SK-N-SH treated with all-trans-retinoic acid at 6 μM for 48 hours (cell line): ENCODE data around the gene FAM118A.
"Not testable (repeated sequence)": the region's sequence is repeated elsewhere in the genome, so short reads cannot be mapped to it uniquely, and the experiment has no call there.

Experiments
- ATAC-seq: fragments of 200-7000 bp; cut with Tn5 transposase; 3 replicates; pipeline ENCODE4 v1.9.1; 2020; ENCODE audit warnings: mild to moderate bottlenecking, moderate library complexity
- ARNTL ChIP-seq: fragments of 450-650 bp; formaldehyde crosslinking; IDR thresholded peaks from 2 replicates; pipeline ENCODE4 v1.5.0; 2020; ENCODE audit warnings: low read depth, mild to moderate bottlenecking, moderate library complexity, borderline replicate concordance
- BACH2 ChIP-seq: fragments of 250-450 bp; sonication (Bioruptor Pico); IDR thresholded peaks from 2 replicates; pipeline ENCODE4 v1.9.0; 2021; ENCODE audit warnings: mild to moderate bottlenecking, borderline replicate concordance
- CSRNP3 ChIP-seq: fragments of 250-450 bp; sonication (Bioruptor Pico); IDR thresholded peaks from 2 replicates; pipeline ENCODE4 v1.5.1; 2021; ENCODE audit warnings: mild to moderate bottlenecking, moderate library complexity
- ESRRG ChIP-seq: fragments of 250-450 bp; sonication (Bioruptor Pico); IDR thresholded peaks from 2 replicates; pipeline ENCODE4 v1.6.1; 2021; ENCODE audit warnings: mild to moderate bottlenecking
- GLIS3 ChIP-seq: fragments of 250-450 bp; sonication (Bioruptor Pico); IDR thresholded peaks from 2 replicates; pipeline ENCODE4 v1.5.0; 2020; ENCODE audit warnings: mild to moderate bottlenecking, moderate library complexity
- ISL1 ChIP-seq: fragments of 250-450 bp; sonication (Bioruptor Pico); IDR thresholded peaks from 2 replicates; pipeline ENCODE4 v2.1.2; 2022; ENCODE audit warnings: mild to moderate bottlenecking, moderate library complexity
- OSR1 ChIP-seq: fragments of 250-450 bp; sonication (Bioruptor Pico); IDR thresholded peaks from 2 replicates; pipeline ENCODE4 v1.8.0; 2022; ENCODE audit warnings: moderate library complexity, mild to moderate bottlenecking, inconsistent platforms
- PPARA ChIP-seq: fragments of 250-450 bp; sonication (Bioruptor Pico); IDR thresholded peaks from 2 replicates; pipeline ENCODE4 v1.5.0; 2020; ENCODE audit warnings: mild to moderate bottlenecking, borderline replicate concordance
- RARB ChIP-seq: fragments of 250-450 bp; sonication (Bioruptor Pico); IDR thresholded peaks from 2 replicates; pipeline ENCODE4 v1.8.0; 2021; ENCODE audit warnings: mild to moderate bottlenecking, moderate library complexity
- SNAI2 ChIP-seq: fragments of 250-450 bp; sonication (Bioruptor Pico); IDR thresholded peaks from 2 replicates; pipeline ENCODE4 v1.5.0; 2020; ENCODE audit warnings: mild to moderate bottlenecking, moderate library complexity
- TCF4 ChIP-seq: fragments of 250-450 bp; sonication (Bioruptor Pico); IDR thresholded peaks from 2 replicates; pipeline ENCODE4 v1.8.0; 2021; ENCODE audit warnings: mild to moderate bottlenecking, moderate library complexity, borderline replicate concordance
- TOX ChIP-seq: fragments of 250-450 bp; sonication (Bioruptor Pico); IDR thresholded peaks from 2 replicates; pipeline ENCODE4 v1.8.0; 2021; ENCODE audit warnings: mild to moderate bottlenecking, moderate library complexity, borderline replicate concordance
- TSHZ2 ChIP-seq: fragments of 250-450 bp; sonication (Bioruptor Pico); IDR thresholded peaks from 2 replicates; pipeline ENCODE4 v1.5.0; 2020; ENCODE audit warnings: mild to moderate bottlenecking, moderate library complexity
- ZC3H10 ChIP-seq: fragments of 250-450 bp; sonication (Bioruptor Pico); IDR thresholded peaks from 2 replicates; pipeline ENCODE4 v1.5.1; 2021; ENCODE audit warnings: mild to moderate bottlenecking, moderate library complexity
- ZFP30 ChIP-seq: fragments of 450-650 bp; formaldehyde crosslinking; IDR thresholded peaks from 2 replicates; pipeline ENCODE4 v1.5.0; 2022; ENCODE audit warnings: mild to moderate bottlenecking, moderate library complexity
- ZNF565 ChIP-seq: fragments of 450-650 bp; formaldehyde crosslinking; conservative IDR thresholded peaks from 2 replicates; pipeline ENCODE4 v1.5.0; 2020; ENCODE audit warnings: low read depth, mild to moderate bottlenecking, moderate library complexity
- ZNF70 ChIP-seq: fragments of 450-650 bp; formaldehyde crosslinking; IDR thresholded peaks from 2 replicates; pipeline ENCODE4 v1.5.0; 2020; ENCODE audit warnings: mild to moderate bottlenecking, moderate library complexity
- ZNF8 ChIP-seq: fragments of 450-650 bp; formaldehyde crosslinking; IDR thresholded peaks from 2 replicates; pipeline ENCODE4 v1.5.0; 2020; ENCODE audit warnings: mild to moderate bottlenecking, moderate library complexity
- TF ChIP-seq, protein P1 (sequence below): fragments of 250-450 bp; sonication (Bioruptor Pico); IDR thresholded peaks from 2 replicates; pipeline ENCODE4 v1.5.1; 2020; ENCODE audit warnings: low read depth, mild to moderate bottlenecking, moderate library complexity
- TF ChIP-seq, protein P2 (sequence below): fragments of 250-450 bp; sonication (Bioruptor Pico); IDR thresholded peaks from 2 replicates; pipeline ENCODE4 v1.8.0; 2021; ENCODE audit warnings: low read depth, mild to moderate bottlenecking, moderate library complexity, borderline replicate concordance
- TF ChIP-seq, protein P3 (sequence below): fragments of 250-450 bp; sonication (Bioruptor Pico); IDR thresholded peaks from 2 replicates; pipeline ENCODE4 v1.8.0; 2020; ENCODE audit warnings: mild to moderate bottlenecking, moderate library complexity, borderline replicate concordance

FAM118A gene

GRCh38 chr22:45359627-45360026 is 49.9 kb downstream of the FAM118A start:
- TF ChIP-seq SNAI2 (CRISPR knock-in tag) (no peak), BACH2 (CRISPR knock-in tag) (no peak), TOX (no peak), GLIS3 (CRISPR knock-in tag) (no peak), ARNTL (CRISPR knock-in tag) (no peak), CSRNP3 (CRISPR knock-in tag) (no peak), OSR1 (no peak), TCF4 (CRISPR knock-in tag) (no peak), ZNF70 (CRISPR knock-in tag) (no peak), ZFP30 (CRISPR knock-in tag) (no peak), ZC3H10 (CRISPR knock-in tag) (no peak), PPARA (CRISPR knock-in tag) (no peak), ZNF8 (CRISPR knock-in tag) (no peak), ZNF565 (CRISPR knock-in tag) (no peak), TSHZ2 (CRISPR knock-in tag) (no peak)
- TF ChIP-seq, protein P1, sequence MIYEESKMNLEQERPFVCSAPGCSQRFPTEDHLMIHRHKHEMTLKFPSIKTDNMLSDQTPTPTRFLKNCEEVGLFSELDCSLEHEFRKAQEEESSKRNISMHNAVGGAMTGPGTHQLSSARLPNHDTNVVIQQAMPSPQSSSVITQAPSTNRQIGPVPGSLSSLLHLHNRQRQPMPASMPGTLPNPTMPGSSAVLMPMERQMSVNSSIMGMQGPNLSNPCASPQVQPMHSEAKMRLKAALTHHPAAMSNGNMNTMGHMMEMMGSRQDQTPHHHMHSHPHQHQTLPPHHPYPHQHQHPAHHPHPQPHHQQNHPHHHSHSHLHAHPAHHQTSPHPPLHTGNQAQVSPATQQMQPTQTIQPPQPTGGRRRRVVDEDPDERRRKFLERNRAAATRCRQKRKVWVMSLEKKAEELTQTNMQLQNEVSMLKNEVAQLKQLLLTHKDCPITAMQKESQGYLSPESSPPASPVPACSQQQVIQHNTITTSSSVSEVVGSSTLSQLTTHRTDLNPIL (CRISPR knock-in tag): no peak
- TF ChIP-seq, protein P2, sequence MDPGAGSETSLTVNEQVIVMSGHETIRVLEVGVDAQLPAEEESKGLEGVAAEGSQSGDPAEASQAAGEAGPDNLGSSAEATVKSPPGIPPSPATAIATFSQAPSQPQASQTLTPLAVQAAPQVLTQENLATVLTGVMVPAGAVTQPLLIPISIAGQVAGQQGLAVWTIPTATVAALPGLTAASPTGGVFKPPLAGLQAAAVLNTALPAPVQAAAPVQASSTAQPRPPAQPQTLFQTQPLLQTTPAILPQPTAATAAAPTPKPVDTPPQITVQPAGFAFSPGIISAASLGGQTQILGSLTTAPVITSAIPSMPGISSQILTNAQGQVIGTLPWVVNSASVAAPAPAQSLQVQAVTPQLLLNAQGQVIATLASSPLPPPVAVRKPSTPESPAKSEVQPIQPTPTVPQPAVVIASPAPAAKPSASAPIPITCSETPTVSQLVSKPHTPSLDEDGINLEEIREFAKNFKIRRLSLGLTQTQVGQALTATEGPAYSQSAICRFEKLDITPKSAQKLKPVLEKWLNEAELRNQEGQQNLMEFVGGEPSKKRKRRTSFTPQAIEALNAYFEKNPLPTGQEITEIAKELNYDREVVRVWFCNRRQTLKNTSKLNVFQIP (CRISPR knock-in tag): no peak
- TF ChIP-seq, protein P3, sequence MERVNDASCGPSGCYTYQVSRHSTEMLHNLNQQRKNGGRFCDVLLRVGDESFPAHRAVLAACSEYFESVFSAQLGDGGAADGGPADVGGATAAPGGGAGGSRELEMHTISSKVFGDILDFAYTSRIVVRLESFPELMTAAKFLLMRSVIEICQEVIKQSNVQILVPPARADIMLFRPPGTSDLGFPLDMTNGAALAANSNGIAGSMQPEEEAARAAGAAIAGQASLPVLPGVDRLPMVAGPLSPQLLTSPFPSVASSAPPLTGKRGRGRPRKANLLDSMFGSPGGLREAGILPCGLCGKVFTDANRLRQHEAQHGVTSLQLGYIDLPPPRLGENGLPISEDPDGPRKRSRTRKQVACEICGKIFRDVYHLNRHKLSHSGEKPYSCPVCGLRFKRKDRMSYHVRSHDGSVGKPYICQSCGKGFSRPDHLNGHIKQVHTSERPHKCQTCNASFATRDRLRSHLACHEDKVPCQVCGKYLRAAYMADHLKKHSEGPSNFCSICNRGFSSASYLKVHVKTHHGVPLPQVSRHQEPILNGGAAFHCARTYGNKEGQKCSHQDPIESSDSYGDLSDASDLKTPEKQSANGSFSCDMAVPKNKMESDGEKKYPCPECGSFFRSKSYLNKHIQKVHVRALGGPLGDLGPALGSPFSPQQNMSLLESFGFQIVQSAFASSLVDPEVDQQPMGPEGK (CRISPR knock-in tag): no peak
- no peak for ATAC-seq

DNA sequence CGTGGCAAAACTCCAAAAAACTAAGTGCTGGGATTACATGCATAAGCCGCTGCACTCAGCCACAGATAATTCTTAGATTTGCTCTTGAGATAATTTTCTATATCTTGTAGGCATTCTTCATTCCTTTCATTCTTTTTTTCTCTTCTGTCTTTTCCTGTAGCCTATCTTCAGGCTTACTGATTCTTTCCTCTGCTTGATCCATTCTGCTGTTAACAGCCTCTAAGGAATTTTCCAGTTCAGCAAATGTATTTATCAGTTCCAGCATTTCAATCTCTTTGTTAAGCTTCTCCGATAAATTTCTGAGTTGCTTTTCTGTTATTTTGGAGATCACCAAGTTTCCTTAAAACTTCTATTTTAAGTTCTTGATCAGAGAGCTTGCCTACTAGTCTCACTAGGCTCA is 57.0 kb downstream of the FAM118A start:
- TF ChIP-seq ZNF565 (CRISPR knock-in tag) (no peak), TSHZ2 (CRISPR knock-in tag) (no peak), ISL1 (CRISPR knock-in tag) (no peak), RARB (CRISPR knock-in tag) (no peak), ESRRG (CRISPR knock-in tag) (no peak), TOX (no peak), GLIS3 (CRISPR knock-in tag) (no peak), SNAI2 (CRISPR knock-in tag) (no peak), ARNTL (CRISPR knock-in tag) (no peak)
- TF ChIP-seq, protein P2 (CRISPR knock-in tag): no peak
- TF ChIP-seq, protein P3 (CRISPR knock-in tag): no peak
- ATAC-seq: no peak

DNA sequence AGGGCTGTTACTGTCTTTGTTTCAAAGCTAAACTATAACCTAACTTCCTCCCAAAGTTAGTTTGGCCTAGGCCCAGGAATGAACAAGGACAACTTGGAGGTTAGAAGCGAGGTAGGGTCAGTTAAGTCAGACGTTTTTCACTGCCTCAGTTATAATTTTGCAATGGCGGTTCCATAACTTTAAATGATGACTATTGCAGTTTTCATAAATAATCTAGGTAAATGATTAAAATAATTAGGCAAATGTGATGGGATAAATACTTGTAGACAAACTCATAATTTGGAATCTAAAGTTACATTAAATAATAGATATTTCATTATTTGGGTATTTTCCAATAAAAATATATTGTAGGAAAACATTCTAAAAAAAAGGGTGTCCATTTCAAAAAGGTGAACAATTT is 63.9 kb downstream of the FAM118A start:
- not testable (repeated sequence) for ATAC-seq
